22Rv1 (cell line): ENCODE data around the gene NIPSNAP3A.

Experiments
- CTCF ChIP-seq: fragments of 450-650 bp; IDR thresholded peaks from 2 replicates; pipeline ENCODE4 v1.5.1; 2017; ENCODE audit warnings: mild to moderate bottlenecking
- ZFX ChIP-seq: fragments of 450-650 bp; IDR thresholded peaks from 2 replicates; pipeline ENCODE4 v1.6.1; 2017; ENCODE audit warnings: antibody characterized with exemption, borderline replicate concordance

DNA sequence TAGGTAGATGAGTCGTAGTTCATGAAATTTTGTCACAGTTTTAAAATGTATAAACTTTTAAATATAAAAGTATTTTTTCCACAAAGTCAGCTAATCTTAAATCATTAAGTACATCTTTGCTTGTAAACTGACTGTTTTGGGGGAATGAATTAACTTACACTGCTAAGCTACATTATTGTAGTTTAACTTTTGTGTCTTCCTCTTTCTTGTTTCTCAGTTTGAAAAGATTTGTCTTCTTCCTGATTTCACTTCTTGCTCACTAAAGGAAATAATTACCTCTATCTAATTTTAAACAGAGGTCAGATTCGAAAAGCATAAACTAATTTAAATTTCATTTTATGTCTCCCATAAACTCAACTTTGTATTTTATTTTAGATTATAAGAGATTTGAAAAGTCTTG, 22.2 kb downstream of the NIPSNAP3A start:
- TF ChIP-seq CTCF: no peak
- no peak for TF ChIP-seq ZFX
